H1 (cell line): ENCODE data around the gene RADIL. TPM values are rescaled to one million over a fixed set of nuclear protein-coding genes. Genes with fewer than 3 reads are reported as not detected.

ENCODE experiments used
- ASH2L ChIP-seq: fragments of 200-600, 300-600 bp; sonication (generic); IDR thresholded peaks from one replicate; pipeline ENCODE4 v1.7.1; 2017; ENCODE audit warnings: low read length
- CBX5 ChIP-seq: fragments of 300-800, 300-1000 bp; sonication (generic); IDR thresholded peaks from 2 replicates; pipeline ENCODE4 v1.7.1; 2016; ENCODE audit warnings: antibody characterized with exemption, low read length, low read depth
- GABPA ChIP-seq: IDR thresholded peaks from 2 replicates; pipeline ENCODE4 v1.6.1; 2011; ENCODE audit warnings: mild to moderate bottlenecking, low read length, moderate library complexity, borderline replicate concordance; ENCODE audit not compliant: insufficient read depth
- POLR2AphosphoS5 ChIP-seq: IDR thresholded peaks from 2 replicates; pipeline ENCODE4 v1.6.1; 2011; ENCODE audit warnings: low read depth, low read length
- RBBP5 ChIP-seq: IDR thresholded peaks from 2 replicates; pipeline ENCODE4 v1.7.1; 2012; ENCODE audit warnings: low read depth, mild to moderate bottlenecking, inconsistent platforms, low read length, moderate library complexity, borderline replicate concordance
- polyA plus RNA-seq, 7 experiments: library from polyadenylated mRNA; depleted of rRNA in 3 of 7; stranded (reverse) in 5 of 7; unstranded in 2 of 7; fragments of >200 nt in 5 of 7; fragments of 200-250 nt in 2 of 7; gene quantifications; 1 replicate in 5 of 7; 2 replicates in 1 of 7; 4 replicates in 1 of 7; pipeline versions ENCODE4 v1.2.1 to v1.2.3, GENCODE V29; 2011 to 2013; ENCODE audit warnings: missing spikeins in 2 of 7, mixed read lengths in 2 of 7
- total RNA-seq: library from RNA; stranded (reverse); fragmentation: NEBNext Ultra II Directional; extraction: Animal tissue kit (Norgen Biotek cat#: 25700); gene quantifications from 2 replicates; pipeline ENCODE4 v1.2.1, GENCODE V29; 2021
- TF ChIP-seq, protein P1 (sequence below): IDR thresholded peaks from 2 replicates; pipeline ENCODE4 v1.6.1; 2011; ENCODE audit warnings: low read length, improper control_type of control experiment

The RADIL gene
- total and polyA plus RNA-seq, 2 of the 8 experiments (the other 6 are each of a cell fraction or from before 2014, with no cell fraction given), result 5.0 to 5.4 TPM

DNA sequence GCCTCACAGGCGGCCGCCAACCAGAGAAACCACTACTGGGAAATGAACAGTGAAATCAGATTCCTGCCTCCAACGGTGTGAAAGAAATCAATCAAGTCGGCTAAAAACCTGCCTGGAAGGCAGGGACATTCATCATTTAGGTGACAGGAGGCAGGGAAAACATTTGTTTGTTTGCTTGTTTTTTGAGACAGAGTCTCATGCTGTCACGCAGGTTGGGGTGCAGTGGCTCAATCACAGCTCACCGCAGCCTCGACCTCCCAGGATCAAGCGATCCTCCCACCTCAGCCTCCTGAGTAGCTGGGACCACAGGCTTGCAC is 77.6 kb downstream of the RADIL start (continued):
- no peak for TF ChIP-seq GABPA
- no peak for TF ChIP-seq POLR2AphosphoS5
- TF ChIP-seq RBBP5, result no peak
- no peak for TF ChIP-seq ASH2L
- no peak for TF ChIP-seq CBX5
- TF ChIP-seq, protein P1, sequence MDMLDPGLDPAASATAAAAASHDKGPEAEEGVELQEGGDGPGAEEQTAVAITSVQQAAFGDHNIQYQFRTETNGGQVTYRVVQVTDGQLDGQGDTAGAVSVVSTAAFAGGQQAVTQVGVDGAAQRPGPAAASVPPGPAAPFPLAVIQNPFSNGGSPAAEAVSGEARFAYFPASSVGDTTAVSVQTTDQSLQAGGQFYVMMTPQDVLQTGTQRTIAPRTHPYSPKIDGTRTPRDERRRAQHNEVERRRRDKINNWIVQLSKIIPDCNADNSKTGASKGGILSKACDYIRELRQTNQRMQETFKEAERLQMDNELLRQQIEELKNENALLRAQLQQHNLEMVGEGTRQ, result no peak
